ENCODE data around the gene SLC16A5. TPM values are rescaled to one million over a fixed set of nuclear protein-coding genes. Genes with fewer than 3 reads are reported as not detected.

The SLC16A5 gene
- total and polyA plus RNA-seq, 10 of the 15 experiments (the other 5 are each of a cell fraction or from before 2014, with no cell fraction given): 0.03 to 3.1 (median 0.96) TPM

DNA sequence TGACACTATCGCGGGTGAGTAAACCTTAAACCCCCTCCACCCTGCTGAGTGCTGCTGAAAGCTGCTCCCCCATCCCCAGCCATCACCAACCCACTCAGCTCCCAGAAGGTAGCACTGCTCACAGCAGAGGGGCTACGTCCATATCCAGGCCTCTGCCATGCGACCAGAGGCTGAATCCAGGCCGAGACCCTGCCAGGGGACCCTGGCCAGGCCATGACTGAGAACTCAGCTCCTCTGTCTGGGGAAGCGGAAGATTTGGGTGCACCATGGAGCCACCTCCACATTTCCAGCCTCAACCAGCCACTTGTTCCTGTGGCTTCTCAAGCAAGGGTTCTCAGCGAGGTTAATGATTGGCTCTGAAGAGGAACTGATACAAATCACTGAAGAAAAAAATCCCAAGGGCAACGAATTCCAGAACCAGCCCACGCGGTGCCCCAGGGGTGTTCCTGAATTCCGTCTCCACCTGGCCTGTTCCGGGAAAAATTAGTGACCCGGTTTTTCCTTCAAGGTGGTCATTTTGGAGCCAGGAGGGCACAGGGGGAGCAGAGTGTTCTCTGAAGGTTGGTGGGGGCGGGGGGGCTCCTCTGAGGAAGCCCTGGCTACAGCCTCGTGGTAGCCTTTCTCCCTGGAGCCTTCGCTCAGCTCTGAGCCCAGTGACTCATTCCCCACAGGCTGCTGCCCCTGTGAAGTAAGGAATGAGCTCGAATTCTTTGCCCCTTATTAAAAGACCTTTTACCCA is 9.3 kb upstream of the SLC16A5 start (continued):
- TF ChIP-seq, protein P1, sequence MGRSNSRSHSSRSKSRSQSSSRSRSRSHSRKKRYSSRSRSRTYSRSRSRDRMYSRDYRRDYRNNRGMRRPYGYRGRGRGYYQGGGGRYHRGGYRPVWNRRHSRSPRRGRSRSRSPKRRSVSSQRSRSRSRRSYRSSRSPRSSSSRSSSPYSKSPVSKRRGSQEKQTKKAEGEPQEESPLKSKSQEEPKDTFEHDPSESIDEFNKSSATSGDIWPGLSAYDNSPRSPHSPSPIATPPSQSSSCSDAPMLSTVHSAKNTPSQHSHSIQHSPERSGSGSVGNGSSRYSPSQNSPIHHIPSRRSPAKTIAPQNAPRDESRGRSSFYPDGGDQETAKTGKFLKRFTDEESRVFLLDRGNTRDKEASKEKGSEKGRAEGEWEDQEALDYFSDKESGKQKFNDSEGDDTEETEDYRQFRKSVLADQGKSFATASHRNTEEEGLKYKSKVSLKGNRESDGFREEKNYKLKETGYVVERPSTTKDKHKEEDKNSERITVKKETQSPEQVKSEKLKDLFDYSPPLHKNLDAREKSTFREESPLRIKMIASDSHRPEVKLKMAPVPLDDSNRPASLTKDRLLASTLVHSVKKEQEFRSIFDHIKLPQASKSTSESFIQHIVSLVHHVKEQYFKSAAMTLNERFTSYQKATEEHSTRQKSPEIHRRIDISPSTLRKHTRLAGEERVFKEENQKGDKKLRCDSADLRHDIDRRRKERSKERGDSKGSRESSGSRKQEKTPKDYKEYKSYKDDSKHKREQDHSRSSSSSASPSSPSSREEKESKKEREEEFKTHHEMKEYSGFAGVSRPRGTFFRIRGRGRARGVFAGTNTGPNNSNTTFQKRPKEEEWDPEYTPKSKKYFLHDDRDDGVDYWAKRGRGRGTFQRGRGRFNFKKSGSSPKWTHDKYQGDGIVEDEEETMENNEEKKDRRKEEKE (IDR thresholded peaks at IDR 0.05): no peak

DNA sequence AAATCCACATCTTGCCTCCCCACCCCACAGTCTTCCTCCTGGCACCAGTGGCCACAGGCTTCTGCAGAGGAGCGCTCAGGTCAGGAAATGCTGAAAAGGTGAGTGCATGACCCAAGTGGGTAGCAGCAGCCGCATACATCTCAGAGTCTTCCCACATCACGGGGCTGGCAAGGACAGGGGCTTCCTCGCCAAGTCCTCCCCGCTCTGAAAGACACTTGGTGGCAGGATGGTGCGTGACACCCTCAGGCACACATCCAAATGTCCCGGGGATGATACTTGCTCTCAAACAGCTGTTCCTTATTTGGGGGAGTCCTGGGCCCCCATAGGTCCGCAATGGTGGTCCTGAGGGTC is 8.8 kb upstream of the SLC16A5 start:
- FAIRE-seq: no peak
- Histone ChIP-seq H3K4me3 (no peak overlapping the region), H3K4me2 (ENCODE audit: control insufficient read depth, insufficient read depth) (peak overlapping the region; percentile 56; the same call in 1 of the 2 replicates), H3K79me2 (ENCODE audit: control insufficient read depth, insufficient read depth, low read length) (no peaks in the 10 kb centered on the region), H3K9ac (ENCODE audit: control insufficient read depth, insufficient read depth, low read length) (peak overlapping the region; percentile 79; the same call in 1 of the 2 replicates), H4K20me1 (ENCODE audit: control insufficient read depth, insufficient read depth) (no peaks in the 10 kb centered on the region), H3K27ac (ENCODE audit: control insufficient read depth, insufficient read depth) (peak overlapping the region; percentile 64), H3K4me1 (ENCODE audit: control insufficient read depth, insufficient read depth, low read length) (peaks cover 30% of the 10 kb centered on the region), H3K36me3 (ENCODE audit: control insufficient read depth in 2 of 2, insufficient read depth in 2 of 2, low read length in 1 of 2) (no peaks in the 10 kb centered on the region), H2AFZ (ENCODE audit: control insufficient read depth, low read depth, low read length) (peak overlapping the region; percentile 15), H3K9me3 (replicated peaks; ENCODE audit: control insufficient read depth, insufficient read depth, low read length) (no peaks in the 10 kb centered on the region), H3K27me3 (replicated peaks in 1 of 2; ENCODE audit: control insufficient read depth in 2 of 2, insufficient read depth in 2 of 2, low read length in 1 of 2) (no peaks in the 10 kb centered on the region)
- ChIA-PET CTCF (interaction anchor here (1.0 to 7.6 kb wide), 8 partner anchors 9 to 118 kb away, joined by 3 to 54 read pairs (median 4); partner anchors contain the start of gene NT5C), RAD21 (ENCODE audit: unreplicated experiment) (interaction anchor here (0.9 to 2.2 kb wide), 11 partner anchors 9 to 182 kb away, joined by 3 to 13 read pairs (median 4); partner anchors contain the start of genes ARMC7, GGA3, NT5C and SLC16A5), POLR2A (interaction anchor here (0.6 to 3.9 kb wide), 6 partner anchors 9 to 76 kb away, joined by 3 to 15 read pairs (median 4); partner anchors contain the start of genes ARMC7, JPT1 and SLC16A5), SMC1A (ENCODE audit: uncharacterized antibody, unreplicated experiment) (interaction anchor here (0.9 to 2.3 kb wide), 4 partner anchors 10 to 35 kb away, joined by 3 to 13 read pairs (median 6); partner anchors contain the start of gene SLC16A5)
- ATAC-seq: peak; percentile 16
- TSS peak; percentile 71 for BruUV-seq (replicated peaks)
- in situ Hi-C loops (cut with MboI): no loop called here
- WGBS (ENCODE audit: insufficient coverage, insufficient replicate concordance, low lambda C conversion rate, missing lambda C conversion rate): 93% methylated on average over 8 of the region's 8 CpGs
- intact Hi-C loops (cut with micrococcal nuclease; ENCODE audit: unreplicated experiment): no loop called here
- no peak for DNase-seq (ENCODE audit: low read depth, low spot score)
- TF ChIP-seq, protein P2, sequence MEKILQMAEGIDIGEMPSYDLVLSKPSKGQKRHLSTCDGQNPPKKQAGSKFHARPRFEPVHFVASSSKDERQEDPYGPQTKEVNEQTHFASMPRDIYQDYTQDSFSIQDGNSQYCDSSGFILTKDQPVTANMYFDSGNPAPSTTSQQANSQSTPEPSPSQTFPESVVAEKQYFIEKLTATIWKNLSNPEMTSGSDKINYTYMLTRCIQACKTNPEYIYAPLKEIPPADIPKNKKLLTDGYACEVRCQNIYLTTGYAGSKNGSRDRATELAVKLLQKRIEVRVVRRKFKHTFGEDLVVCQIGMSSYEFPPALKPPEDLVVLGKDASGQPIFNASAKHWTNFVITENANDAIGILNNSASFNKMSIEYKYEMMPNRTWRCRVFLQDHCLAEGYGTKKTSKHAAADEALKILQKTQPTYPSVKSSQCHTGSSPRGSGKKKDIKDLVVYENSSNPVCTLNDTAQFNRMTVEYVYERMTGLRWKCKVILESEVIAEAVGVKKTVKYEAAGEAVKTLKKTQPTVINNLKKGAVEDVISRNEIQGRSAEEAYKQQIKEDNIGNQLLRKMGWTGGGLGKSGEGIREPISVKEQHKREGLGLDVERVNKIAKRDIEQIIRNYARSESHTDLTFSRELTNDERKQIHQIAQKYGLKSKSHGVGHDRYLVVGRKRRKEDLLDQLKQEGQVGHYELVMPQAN (conservative IDR thresholded peaks at IDR 0.05): 0 out of 2 replicates have a peak, but pooled peaks have one; percentile 13
- no peak for TF ChIP-seq STAT1 (conservative IDR thresholded peaks at IDR 0.05)
